ENCODE results near the gene FBXW10B.
"Not testable (repeated sequence)": the region's sequence is repeated elsewhere in the genome, so short reads cannot be mapped to it uniquely, and the experiment has no call there.

FBXW10B gene

DNA sequence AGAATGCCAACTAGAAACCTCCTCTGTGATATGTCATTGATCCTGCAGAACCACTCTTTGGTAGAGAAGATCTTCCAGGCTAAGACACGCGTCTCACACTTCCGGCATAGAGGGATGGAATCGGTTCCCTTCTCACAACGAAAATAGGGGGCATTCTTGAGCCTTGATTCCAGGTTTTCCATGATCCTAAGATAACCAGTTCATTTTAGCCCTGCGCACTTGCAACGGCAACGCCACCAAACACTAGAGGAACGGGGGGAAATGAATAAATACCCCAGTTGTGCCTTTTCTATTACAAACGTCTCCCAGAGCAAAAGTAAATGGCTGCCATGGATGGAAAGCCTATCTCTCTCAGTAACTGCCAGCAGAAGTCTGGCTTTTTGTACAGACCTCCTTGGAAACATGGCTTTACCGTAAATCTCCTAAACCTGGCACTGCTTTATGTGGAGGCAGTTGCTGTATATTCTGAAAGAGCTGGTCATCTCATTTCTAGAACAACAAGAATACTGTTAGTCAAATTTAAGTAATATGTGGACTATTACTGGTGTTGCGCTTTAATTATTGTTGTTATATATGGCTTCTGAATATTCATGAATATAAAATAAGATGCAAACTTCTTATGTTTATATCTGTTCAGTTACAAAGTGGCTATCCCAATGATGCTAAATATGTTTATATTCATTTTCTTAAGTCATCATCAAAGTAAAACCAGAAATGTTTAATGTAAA lies at the start of gene FBXW10B:
FBXW10B (minus strand) TSS at position 374 of the 728 bp plus-strand sequence; CDS start at position 182, 192 bp downstream.
- DNase-seq (ENCODE audit: low read depth) = not testable (repeated sequence)

GRCh38 chr17:15663691-15664090 lies 44.2 kb upstream of the FBXW10B start:
- DNase-seq (ENCODE audit: low read depth) = no peak

DNA sequence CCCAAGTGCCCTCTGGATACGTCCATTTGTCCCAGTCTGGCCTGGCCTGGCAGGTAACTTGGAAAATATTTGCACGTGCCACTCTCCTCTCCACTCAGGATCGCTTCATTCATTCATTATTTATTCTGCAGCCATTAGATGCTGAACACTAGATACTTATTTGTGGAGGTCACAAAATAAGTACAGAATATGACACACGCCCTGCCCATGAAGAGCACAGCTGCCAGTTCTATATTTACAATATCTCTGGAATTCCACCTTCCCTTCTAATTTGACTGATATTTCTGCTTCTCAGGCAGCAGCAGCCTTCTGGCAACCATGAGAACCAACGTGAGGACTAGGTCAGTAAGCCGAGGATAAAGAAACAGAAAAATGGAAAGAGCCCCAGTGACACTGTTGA lies 43.7 kb upstream of the FBXW10B start:
- no peak for DNase-seq (ENCODE audit: low read depth)

DNA sequence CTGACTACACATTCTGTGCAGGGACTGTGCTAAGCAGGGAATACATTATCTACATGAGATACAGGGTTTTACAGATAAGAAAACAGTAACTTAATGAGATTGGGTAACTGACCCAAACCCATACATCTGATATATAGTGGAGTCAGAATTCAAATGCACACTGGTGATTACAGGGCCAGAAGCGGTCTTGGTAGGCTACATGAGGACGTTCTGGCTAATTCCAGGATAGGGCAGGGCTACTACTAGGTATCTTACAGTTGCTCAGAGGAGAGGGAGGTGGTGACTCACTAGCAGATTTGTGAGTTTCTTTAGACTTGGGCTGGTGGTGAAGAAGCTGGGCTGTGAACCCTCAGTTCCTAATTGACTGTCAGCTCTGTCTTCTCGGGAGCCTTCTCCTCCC lies 43.2 kb upstream of the FBXW10B start:
- no peak for DNase-seq (ENCODE audit: low read depth)

- DNase-seq (ENCODE audit: low read depth) = no peak
These were observed 40.6 kb upstream of the FBXW10B start for GRCh38 chr17:15660077-15660476.

- no peak for DNase-seq (ENCODE audit: low read depth)
These were observed 40.2 kb upstream of the FBXW10B start for GRCh38 chr17:15659663-15660062.

GRCh38 chr17:15659236-15659635 lies 39.7 kb upstream of the FBXW10B start:
- DNase-seq (ENCODE audit: low read depth) = no peak

GRCh38 chr17:15658296-15658695 lies 38.8 kb upstream of the FBXW10B start:
- DNase-seq (ENCODE audit: low read depth) = no peak

DNA sequence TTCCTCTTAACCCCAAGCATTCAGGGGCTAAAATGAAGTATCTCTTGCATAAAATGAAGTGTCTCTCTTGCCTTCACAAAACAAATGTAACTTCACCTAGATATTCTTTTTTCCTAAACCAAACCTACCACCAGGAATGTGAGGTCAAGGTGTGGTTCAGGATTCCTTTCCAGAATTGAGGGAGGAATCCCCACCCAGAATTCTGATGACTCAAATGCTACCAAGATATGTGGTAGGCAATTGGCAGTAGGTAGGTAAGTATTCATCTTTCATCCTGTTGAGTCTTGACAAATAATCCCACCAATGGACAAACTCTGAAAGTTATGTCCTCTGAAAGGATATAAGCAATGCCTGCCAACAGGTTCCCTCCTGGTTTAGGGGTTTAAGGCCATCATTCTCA lies 38.4 kb upstream of the FBXW10B start:
- DNase-seq (ENCODE audit: low read depth) = no peak

DNA sequence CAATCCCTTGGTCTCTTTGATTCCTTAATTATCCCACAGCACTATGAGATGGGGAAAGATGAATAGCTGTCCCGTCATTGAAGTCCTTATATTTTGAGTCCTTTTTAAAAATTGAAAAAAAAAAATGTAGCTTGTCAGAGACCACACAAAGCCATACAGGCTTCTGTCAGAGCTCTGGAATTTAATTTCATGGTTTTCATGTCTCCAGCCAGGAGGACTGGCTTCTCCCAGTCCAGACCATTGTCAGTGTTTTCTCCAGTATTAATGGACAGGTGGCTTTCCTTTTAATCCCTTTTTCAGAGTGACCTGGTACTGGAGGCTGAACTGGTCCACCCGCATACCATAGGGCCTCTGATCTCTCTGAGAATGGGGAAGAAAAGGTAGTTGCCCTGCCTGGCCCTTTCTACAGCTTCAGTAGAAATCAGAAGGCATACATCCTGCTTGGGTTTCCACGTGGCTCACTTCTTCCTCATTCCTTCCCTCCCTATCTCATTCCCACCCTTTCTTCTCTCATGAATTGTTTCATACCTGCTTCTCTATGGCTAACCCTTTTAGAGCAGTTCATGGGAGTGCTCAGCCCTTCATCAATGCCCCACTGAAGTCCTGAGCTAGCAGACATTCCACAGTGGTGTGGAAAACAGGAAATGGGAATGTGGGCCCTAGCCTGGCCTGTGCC lies 35.5 kb upstream of the FBXW10B start:
- no peak for DNase-seq (ENCODE audit: low read depth)

DNA sequence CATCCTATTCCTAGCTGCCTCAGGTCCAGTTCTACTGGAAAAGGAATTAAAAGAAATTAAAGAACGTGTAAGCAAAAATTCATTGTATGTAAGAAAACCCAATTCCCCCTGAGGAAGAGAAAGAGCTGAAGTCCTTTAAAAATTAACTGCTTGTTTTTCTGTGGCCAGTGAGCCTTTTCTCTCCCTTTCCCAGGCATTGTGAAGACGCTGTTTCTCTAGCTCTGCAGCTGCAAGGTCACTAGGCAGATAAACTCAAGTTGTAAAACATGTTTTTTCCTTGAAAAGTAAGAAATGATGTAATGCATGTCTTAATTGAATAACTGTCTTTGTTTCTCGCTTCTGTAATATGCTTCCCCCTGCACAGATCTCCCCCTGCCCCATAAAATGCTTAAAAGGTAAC lies 34.9 kb upstream of the FBXW10B start:
- DNase-seq (ENCODE audit: low read depth) = not testable (repeated sequence)

DNA sequence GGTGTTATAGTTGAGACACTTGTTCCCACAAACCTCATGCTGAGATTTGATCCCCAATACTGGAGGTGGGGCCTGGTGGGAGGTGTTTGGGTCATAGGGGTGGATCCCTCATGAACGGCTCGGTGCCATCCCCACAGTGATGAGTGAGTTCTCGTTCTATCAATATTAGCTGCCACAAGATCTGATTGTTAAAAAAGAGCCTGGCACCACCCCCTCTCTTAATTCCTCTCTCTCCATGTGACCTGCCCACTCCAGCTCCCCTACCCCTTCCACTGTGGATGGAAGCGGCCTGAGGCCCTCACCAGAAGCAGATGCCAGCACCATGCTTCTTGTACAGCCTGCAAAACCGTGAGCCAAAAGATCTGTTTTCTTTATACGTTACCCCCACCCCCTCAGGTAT lies 33.5 kb upstream of the FBXW10B start:
- no peak for DNase-seq (ENCODE audit: low read depth)

DNA sequence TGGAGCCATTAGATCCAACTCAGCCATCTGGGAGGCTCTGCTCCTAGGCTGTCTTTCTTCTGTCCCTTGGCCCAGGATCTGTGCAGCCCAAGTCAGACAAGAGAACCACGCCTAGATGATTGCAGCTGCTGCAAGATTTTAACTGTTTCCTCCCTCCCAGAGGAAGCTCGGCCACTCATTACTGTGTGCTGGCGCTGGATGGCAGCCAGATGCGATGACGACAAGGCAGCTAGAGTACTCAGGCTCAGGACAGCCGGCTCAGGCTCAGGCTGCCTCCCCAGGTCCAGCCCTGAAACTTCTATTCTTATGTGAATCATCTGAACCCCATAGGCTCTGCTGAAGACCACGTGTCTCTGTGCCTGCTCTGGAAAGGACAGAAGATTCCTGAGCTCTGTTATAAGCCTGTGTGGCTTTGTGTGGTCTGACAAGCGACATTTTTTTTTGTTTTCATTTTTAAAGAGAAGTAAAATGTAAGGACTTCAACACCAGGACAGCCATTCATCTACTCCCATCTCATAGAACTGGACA lies 32.1 kb upstream of the FBXW10B start:
- DNase-seq (ENCODE audit: low read depth) = peak; percentile 97

- no peak for DNase-seq (ENCODE audit: low read depth)
These were observed 31.5 kb upstream of the FBXW10B start for GRCh38 chr17:15650741-15651582.

DNA sequence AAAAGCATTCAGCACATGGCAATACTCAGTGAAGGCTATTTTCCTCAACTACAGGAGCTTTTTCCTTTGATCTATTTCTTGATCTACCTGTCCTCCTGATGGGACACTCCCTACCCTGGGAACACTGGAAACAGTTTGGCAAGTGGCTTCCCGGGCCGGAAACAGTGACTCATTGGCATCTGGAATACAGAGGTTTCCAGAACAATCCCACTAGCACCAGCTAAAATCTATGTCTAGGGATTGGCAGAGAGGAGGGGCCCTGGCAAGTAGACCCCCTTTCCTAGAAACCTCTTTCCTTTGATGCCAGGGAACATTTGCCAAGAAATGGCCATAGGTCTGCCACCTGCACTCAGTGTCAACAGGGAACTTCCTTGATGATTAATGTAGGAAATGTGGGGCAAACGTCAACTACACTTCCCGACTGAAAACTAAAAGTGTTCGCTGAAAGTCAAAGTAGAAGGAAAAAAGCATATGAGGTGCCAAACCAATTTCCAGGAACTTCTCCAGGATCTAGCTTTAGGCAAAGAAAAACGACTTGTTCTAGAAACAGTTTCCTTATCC lies 30.4 kb upstream of the FBXW10B start:
- no peak for DNase-seq (ENCODE audit: low read depth)

- no peak for DNase-seq (ENCODE audit: low read depth)
These were observed 28.9 kb upstream of the FBXW10B start for GRCh38 chr17:15648386-15648785.

DNA sequence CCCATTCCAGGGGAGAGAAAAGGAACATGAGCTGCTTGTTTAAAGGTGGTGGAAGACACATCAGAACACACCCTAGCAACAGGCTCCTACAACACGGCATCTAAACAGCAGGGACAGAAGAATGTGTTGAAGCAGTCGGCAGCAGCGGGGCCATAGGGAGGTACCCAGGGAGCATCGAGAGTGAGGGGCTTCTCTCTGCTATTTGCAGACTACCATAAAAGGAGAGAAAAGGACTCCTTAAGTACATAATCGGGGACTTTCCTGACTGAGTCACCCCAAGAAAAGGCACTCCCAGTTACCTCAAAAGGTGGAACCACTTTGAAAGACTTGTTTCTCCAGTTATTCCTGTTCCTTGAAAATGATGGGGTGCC lies 26.4 kb upstream of the FBXW10B start:
- not testable (repeated sequence) for DNase-seq (ENCODE audit: low read depth)

GRCh38 chr17:15645099-15645941 lies 25.8 kb upstream of the FBXW10B start:
- DNase-seq (ENCODE audit: low read depth) = not testable (repeated sequence)

DNA sequence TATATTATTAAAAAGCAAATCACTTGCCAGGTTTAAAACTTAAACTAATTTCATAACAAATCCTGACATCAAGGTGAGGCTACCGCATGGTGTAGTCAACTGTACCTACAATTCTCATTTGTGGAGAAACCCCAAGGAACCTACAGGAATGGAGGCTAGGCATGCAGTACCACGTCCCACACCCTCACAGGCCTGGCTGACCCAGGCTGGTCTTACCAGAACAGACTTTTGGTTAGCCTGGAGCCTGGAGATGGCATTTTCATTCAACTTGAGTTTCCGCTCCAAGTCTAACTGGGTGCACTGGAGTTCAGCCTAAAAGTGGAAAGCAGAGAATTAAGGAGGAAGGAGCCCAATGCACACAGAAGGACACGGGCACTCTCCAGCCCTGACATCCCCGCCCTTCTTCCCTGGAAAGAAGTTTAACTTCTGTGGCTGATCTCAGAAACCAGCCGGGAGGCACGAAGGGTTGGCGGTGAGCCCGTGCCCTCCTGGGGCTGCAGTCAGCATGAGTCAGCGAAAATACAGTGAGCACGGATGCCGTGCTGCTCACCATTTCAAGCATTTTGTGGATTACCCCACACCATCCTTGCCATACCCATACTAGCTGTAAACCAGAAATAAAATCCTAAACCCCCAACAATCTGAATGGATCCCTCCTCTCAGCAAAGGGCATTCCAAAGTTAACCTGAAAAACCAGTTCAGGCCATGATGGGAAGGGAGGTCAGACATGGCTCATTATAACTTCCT lies 23.2 kb upstream of the FBXW10B start:
- DNase-seq (ENCODE audit: low read depth) = not testable (repeated sequence)

GRCh38 chr17:15642014-15642413 lies 22.5 kb upstream of the FBXW10B start:
- not testable (repeated sequence) for DNase-seq (ENCODE audit: low read depth)

Data from GM04503 (cell line).